Activated CD4-positive, alpha-beta T cell treated with anti-CD3 and anti-CD28 coated beads, Interleukin-2, amount 50 U/mL, for 16 hours (primary cell): ENCODE results near the gene RYR2.

Experiments used
- DNase-seq: peaks from one replicate; pipeline ENCODE4 v3.0.0-alpha.2; 2020

Gene RYR2

DNA sequence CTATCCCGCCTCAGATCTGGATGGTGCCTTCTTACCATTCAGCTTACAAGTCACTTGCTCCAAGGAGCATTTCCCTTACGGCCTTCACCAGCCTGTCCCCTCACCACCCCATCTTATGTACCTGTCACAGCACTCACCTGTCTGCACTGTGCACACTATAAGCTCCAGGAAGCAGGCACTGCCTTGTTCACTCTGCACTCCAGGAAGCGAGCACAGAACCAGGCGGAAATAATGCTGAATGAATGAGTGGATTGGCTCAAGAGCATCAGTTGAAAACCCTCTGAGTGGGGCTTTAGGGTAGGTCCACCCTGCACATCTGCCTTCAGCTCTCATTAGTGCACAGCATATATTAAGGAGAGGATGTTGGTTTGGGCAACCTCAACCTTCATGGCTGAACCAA lies 8.9 kb upstream of the RYR2 start:
- no peak for DNase-seq

DNA sequence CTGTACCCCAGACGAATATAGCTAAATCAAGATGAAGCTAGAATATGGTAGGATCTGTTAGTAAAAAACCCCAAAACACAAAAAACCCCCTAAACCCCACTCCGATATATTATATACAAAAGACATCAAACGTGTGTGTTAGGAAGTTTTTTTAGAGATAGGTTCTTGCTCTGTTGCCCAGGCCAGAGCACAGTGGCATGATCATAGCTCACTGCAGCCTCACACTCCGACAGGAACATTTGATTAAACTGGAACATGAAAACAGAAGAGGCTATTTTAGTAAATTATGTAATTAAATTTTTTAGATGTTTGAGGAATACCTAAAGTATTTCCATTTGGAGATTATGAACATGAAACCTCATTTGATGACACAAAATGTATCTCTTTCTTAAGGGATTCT lies 8.2 kb upstream of the RYR2 start:
- DNase-seq = no peak

DNA sequence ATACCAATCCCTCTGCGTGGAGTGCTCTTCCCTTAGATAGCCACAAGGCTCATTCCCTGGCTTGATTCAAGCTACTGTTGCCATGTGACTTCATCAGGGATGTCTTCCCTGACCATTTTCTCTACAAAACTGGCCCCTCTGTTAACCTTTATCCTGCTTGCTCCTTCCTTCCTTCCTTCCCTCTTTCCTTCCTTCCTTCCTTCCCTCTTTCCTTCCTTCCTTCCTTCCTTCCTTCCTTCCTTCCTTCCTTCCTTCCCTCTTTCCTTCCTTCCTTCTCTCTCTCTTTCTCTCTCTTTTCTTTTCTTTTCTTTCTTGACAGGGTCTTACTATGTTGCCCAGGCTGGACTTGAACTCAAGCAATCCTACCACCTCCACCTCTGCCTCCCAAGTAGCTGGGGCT lies 6.2 kb upstream of the RYR2 start:
- DNase-seq = no peak

DNA sequence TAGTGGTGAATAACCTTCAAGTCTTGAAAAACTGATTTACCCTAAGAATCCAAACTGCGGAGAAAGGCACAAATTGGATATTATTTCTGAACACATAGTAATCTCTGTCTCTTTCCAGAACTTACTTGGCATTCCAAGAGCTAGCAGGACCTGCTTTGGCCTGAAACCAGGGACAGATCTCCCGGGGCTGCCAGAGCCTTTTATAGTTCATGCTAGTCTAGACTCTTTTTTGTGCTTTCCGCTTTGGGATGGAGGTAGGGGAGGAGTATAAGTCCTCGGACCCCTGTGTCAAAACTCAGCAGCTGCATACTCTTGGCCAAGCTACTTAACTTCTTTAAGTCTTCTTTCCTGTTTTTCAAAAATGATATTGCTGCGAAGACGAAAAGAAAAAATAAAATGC lies 3.8 kb upstream of the RYR2 start:
- DNase-seq = no peak

DNA sequence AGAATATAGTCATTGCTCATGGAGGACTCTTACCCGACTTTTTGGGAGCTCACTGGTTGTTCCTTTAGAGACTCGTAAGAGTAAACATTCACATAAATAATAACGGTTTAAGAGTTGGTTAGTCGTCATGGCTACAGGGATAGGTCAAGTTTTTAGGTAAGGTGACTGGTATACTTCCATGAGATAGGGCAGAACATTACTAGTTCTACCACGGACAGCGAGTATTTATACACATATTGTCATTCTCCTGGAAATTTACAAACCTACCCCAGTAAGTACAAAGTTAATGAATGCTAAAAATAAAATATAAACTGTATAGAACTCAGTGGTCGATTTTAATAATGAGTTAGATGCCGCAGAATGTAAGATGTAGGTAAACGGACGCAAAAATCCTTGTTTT lies 1.2 kb upstream of the RYR2 start:
- no peak for DNase-seq

DNA sequence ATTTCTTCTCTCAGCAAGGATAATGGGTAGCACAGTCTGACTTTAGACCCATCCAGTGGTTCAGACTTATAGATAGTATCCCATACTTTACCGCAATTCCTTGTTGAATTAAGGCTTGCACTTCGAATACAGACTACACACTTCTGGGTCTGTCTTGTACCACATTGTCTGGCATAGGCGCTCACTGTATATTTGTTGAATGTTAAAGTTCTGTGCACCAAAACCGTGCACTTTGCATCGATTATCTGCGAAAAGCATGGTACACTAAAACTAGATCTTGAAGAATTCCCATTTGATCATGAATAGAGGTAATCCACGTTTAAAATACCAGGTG lies 556 bp upstream of the RYR2 start:
- no peak for DNase-seq

DNA sequence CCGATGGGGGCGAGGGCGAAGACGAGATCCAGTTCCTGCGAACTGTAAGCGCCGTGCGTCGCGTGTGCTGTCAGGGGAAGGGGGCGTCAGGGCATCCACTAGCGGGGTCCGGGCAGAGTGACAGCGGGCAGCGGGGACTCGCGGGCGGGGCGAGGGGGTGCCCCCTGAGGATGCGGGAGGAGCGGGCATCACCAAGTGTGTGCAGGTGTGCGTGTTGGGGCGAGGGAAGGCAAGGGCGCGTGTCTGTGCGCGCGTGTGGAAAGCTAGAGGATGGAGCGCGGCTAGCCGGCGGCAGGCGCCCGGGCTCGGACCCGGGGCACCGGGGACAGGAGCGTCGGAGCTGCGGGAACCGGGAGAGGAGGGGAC lies 525 bp downstream of the RYR2 start:
- DNase-seq = no peak

DNA sequence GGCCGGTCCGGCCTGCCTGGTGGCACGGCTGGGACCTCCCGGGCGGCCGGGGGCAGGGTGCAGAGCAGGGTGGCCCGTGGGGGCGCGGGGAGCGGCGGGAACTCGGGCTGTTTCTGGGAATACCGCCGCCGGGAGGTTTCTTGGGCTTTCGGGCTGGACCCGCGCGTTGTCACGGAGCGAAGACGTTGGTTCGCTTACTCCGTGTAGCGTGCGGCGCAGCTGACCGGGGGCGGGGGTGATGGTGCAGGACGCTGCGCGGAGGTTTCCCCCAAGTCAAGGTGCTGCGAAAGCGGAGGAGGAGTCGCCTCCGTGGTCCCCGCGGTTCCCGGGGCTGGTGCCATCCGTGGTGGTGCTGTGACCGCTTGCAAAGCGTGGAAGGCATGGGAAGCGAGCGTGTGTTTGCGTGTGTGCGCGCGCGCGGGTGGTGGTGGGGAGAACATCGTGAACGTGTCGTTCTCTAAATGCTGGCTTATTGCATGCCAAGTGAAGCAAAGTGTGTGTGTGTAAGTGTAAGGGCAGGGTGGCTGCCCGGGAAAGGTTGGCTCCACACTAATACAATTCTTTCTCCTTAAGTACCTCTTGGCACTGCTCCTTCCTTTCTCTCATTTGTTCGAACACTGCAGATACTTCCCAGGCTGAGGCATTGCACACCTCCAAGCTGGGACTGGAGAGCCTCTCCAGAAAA lies 1.1 kb downstream of the RYR2 start:
- no peak for DNase-seq

DNA sequence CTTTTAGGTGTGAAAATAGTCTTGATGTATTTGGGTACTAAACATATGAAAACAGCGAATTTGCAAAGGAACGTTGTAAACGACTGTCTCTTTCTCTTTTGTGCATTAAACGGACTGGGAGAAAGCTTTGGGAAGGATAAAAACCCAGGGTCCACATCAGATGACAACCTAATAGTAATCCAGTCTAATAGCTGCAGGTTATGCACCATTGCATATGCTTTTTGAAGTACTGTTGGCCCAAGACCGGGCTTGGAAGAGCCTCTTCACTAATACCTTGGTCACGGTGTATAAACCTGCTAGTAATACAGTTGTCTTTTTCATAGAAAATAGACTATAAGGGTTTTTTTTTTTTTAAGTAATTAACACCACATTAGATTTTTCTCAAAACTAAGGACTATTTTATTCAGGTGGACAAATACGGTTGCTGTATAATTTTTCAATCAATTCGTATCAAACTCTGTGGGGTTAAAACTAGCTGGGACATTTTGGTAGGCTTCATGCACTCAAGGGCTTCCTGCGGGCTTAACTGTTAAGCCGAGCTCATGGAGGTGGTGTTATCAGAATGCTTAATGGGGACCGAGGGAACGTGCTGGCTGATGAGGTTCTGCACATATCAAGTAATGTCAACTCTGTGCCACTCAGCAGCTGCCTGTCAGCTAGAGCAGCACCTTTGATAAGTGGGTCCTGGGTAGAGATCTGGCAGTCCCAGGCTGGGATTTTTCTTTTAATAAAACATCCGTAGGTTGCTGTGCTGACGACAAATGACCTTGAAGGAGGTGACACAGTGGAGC lies 2.1 kb downstream of the RYR2 start:
- no peak for DNase-seq

DNA sequence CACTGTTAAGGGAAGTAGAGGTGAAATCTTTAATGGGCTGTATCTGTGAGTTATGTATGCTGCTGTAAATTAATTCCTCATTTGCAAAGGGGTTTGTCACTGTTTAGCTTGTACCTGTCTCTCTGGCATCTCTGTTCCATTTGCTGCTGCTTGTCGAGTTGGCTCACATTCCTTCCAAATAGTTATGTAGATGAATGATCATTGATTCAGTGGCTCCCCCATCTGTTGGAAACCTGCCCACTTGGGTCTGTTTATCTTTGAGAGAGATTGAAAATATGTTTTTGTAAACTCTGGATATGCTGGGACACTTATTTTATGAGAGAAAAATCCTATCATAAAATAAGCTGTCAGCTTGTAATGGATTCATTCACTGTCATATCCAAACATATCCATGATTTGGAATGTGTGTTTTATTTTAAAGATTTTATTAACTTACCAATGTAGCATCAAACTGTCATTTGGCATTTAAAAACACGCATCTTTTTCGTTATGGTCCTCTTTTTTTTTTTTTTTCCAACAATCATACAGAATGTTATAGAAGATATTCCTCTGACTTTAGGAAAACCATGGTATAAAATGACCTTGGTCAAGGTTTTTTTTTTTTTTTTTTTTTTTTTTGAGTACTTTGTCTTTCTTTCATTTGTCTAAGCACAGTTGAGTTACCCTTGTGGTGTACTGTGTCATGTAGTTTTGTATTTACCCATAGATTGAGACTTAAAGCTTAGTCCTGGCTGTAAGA lies 3.5 kb downstream of the RYR2 start:
- DNase-seq = no peak

DNA sequence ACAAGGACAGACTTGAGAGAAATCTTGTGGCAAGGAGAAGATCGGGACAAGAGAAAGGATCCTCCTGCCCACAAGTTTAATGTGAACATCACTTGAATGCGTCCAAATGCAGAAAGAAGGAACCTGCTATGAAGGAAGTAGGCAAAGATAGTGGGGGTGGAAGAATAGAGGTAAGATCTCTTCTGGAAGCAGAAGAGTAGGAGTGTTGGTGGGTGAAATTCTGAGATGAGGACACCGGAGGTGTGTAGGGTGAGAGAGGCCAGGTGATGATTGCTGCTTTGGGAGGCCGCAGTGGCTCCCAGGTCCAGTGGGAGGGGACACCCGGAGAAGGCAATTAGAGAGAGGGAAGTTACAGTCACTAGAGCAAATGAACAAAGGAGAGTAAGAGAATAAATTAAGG lies 6.8 kb downstream of the RYR2 start:
- no peak for DNase-seq

DNA sequence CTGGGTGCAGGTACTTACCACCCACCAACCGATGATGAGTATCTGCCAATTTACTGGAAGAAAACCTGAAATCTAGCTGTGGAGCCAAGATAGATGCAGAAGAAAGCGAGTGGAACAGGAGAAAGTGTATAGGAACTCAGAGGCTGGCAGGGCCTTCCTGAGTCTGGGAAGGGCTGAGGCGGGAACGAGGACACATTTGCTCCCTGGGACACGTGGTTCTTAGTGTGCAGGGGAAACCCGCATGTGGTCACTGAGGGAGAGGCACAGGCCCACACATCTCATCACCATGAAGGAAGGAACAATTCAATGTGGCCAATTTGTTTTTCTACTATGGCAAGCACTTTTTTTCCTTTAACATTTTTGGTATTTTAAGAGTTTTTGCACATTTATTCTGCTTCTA lies 8.2 kb downstream of the RYR2 start:
- no peak for DNase-seq

DNA sequence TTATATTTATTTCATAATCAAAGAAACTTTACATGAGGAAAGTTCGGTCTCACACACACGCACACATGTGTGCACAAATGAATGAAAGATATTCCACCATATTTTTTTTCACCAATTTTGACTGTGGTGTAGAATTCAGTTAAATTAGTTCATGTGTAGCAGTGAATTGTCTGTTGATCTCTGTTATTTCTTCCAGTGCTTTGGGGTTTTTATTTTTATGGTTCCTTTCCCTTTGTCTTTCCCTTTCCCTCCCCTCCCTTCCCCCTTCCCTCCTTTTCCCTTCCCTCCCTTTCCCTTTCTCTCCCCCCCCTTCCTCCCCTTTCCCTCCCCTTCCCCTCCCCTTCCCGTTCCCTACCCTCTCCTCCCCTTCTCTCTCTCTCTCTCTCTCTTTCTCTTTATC lies 8.9 kb downstream of the RYR2 start:
- DNase-seq = no peak

DNA sequence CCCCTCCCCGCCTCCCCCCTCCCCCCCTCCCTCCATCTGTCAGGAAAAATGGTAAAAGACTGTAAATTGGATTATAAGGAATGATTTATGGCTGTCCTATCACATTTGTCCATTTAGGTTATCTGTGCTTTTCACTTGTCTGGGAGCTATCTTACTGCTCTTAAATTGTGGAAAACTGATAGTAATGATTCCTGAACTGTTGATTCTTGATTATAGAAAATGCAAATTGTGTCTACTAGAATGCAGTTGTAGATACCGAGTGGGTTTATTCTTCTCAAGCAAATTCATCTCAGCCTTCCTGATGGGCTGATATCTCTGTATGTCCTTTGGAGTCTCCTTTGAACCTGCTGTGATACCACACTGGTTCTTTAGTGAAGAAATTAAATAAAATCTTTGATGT lies 12.3 kb downstream of the RYR2 start:
- no peak for DNase-seq

DNA sequence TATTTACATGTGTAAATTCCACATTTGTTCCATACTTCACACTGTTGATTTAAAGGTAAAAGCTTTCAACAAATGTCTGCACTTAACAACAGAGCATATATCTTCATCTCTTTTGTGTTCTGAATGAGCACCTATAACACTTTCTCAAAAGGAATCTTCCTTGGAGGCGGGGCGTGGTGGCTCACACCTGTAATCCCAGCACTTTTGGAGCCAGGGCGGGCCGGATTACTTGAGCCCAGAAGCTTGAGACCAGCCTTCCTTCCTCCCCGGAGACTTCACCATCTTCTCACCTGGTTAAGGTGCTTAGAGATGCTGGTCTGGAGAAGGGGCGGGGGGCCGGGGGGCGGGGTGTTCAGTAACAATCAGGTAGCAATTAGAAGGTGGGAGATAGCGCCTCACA lies 16.5 kb downstream of the RYR2 start:
- no peak for DNase-seq

DNA sequence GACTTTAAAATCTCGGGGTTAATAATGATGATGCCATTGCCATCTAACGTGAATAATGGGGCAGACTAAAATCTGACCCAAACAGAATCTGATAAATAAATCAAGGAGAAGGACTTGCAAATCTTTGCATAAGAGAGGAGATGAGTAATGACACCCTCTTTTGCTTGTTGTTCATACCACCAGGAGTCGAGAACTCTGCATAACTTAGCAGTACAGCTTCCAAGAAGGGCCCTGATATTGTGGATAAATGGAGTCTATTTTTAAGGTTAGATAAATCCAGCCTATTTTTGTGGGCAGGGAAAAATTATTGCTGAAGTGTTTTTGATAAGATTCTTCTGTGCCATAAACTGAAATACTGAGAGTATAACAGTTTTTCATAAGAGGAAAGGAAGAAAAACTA lies 17.3 kb downstream of the RYR2 start:
- no peak for DNase-seq

DNA sequence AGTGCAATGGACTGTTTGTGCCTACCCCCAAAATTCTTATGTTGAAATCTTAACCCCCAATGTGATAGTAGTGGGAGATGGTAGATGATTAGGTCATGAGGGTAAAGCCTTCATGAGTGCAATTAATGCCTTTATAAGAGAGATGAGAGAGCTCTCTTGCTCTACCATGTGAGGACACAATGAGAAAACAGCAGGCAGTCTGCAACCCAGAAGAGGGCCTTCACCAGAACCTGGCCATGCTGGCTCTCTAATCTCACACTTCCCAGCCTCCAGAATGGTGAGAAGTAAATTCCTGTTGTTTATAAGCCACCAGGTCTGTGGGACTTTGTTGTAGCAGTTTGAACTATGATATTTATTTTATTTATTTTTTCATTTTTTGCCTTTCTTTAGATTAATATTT lies 21.0 kb downstream of the RYR2 start:
- no peak for DNase-seq

DNA sequence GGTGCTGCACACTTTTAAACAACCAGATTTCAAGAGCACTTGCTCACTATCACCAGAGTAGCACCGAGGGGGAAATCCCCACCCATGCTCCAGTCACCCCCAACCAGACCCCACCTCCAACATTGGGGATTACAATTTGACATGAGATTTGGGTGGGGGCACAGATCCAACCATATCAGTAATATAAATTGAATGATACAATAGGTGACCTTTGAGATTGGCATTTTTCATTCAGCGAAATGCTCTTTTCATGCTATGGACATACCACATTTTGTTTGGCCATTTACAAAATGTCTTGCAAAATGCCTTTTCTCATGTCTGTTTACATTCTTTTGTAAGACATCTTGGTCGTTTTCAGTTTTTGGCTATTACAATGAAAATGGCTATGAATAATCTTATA lies 23.9 kb downstream of the RYR2 start:
- DNase-seq = no peak

DNA sequence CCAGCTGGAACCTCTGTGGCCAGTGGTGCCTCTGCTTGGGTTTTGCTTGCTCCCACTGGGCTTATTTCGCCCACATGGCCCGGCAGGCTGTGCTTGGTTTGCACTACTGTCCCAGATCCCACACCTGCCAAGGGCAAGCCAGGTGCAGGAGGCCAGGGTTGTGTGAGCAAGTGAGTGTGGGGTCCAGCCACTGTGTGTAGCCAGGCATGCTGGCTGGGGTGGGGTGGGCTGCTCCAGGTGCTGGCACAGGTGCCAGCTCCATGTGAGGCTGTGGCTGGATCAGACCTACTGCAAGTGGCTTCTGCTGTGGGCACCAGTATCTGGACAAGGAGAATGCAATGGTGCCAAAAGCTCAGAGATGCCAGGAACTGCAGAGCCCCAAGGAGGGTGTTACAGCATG lies 28.5 kb downstream of the RYR2 start:
- no peak for DNase-seq

DNA sequence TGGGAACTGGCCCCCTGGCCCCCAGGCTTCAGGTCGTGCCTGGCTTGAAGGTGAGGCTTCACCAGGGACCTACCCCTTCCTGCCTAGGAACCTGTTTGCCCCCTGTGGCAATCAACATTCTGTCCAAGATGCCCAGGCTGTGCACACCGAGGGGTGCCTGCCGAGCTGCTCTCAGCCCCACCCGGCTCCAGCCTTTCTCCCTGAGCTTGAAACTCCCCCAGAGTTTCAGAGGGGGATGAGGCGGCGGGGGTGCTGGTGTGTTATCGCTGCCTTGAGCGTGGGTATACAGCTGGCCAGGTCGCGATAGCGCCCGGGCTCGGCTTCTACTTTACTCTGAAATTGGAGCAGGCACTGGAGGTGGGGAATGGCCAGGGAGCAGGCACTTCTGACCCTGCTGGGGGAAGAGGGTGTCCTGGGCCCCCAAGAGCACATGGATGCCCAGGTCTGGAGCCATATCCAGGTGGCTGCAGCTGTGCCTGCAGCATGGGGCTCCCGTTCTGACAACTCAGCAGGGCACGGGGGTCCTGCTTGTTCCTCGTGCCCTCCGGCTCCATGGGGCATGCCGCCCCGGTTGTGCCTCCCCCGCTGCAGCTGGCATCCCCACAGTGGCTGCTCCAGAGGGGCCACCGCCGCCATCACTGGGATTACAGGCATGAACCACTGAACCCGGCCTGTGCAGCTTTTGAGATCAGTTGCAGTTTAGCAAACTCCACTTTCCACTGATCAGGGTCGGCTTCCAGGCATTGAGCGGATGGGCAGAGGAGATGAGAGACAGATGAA lies 29.8 kb downstream of the RYR2 start:
- no peak for DNase-seq

DNA sequence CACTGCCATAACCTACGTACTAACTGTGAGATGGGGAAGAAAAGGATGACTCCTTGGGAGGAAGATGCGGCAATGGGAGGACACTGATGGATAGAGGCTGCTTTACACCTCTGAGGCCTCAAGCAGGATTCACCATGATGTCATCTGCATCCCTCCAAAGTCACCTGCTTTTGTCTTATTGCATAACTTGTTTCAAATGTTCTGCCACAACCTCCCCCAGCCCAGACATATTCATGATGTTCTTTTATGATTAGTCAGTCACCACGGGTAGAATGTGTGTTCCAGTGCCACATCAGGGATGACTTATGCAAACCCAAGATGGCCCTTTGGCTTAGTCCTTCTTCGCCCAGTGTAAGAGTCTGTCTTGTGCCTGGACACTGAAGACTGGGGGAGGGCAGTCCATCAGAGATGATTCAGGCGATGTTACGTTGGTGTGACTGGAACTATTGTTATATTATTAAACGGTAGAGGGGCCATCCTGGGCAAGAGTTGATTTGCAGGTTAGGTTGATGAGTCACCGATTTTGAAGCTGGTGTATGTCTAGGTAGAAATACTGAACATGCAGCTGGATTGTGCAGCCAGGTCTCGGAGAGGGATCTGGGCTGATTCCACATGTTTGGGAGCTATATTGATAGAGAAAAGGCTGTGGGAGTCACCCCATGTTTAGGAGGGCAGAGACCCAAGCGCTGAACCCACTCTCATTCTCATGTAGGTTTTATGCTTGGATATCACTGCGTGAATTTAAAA lies 32.6 kb downstream of the RYR2 start:
- no peak for DNase-seq

DNA sequence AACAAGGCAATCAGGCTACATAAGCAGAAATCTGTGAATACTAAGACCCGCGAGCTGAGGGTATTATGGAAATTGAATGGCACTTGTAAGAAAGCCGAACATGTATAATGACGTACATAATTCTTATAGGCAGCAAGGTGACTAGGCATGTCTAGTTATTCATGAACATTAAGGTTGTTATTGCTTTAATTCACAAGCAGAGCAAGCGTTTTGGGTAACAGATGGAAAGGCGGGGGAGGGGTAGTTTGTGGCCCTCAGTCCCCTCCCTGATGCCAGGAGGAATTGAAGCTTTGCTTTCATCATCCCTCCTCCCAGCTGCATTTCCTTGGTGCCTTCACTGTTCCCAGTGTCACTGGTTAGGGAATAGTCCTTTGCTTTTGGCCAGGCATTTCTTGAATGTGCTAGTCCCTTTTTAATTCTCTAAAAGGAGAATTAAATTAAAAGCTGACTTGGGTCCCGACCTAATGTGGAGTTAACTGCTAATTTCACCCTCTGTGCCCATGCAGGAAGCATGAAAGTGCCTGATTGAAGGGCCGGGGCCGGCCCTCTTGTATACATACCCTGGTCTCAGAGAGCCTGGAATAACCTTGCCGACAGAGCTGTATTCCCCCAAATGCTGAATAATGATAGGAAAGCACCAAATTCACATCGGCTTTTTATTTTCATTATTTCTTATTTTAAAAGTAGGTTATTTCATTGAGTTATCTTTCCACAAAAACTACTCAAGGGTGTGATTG lies 42.5 kb downstream of the RYR2 start:
- no peak for DNase-seq
